Eye (tissue), 1 donor: Measurements from ENCODE around the gene LZTS3.
"Not testable (repeated sequence)": the region's sequence is repeated elsewhere in the genome, so short reads cannot be mapped to it uniquely, and the experiment has no call there.

Experiments used
- DNase-seq: peaks from one replicate; pipeline ENCODE4 v3.0.0-alpha.2; 2015

Gene LZTS3

GRCh38 chr20:3133155-3133554 is 40.2 kb downstream of the LZTS3 start:
- DNase-seq = no peak

GRCh38 chr20:3130051-3130600 is 43.2 kb downstream of the LZTS3 start:
- no peak for DNase-seq

GRCh38 chr20:3129094-3129493 is 44.3 kb downstream of the LZTS3 start:
- DNase-seq = no peak

- no peak for DNase-seq
Observed at GRCh38 chr20:3128275-3128984, 44.9 kb downstream of the LZTS3 start.

- DNase-seq = no peak
Observed at GRCh38 chr20:3126527-3126859, 46.9 kb downstream of the LZTS3 start.

GRCh38 chr20:3125776-3126526 is 47.4 kb downstream of the LZTS3 start:
- DNase-seq = not testable (repeated sequence)

GRCh38 chr20:3124773-3125560 is 48.4 kb downstream of the LZTS3 start:
- not testable (repeated sequence) for DNase-seq

GRCh38 chr20:3124163-3124562 is 49.2 kb downstream of the LZTS3 start:
- not testable (repeated sequence) for DNase-seq

GRCh38 chr20:3123542-3123941 is 49.8 kb downstream of the LZTS3 start:
- DNase-seq = no peak

- no peak for DNase-seq
Observed at GRCh38 chr20:3121955-3122610, 51.3 kb downstream of the LZTS3 start.

- DNase-seq = no peak
Observed at GRCh38 chr20:3121271-3121911, 52.0 kb downstream of the LZTS3 start.

GRCh38 chr20:3119044-3119443 is 54.3 kb downstream of the LZTS3 start:
- DNase-seq = no peak

GRCh38 chr20:3117839-3118379 is 55.4 kb downstream of the LZTS3 start:
- peak; percentile 59 for DNase-seq

- no peak for DNase-seq
Observed at GRCh38 chr20:3116341-3116740, 57.0 kb downstream of the LZTS3 start.

- DNase-seq = peak; percentile 85
Observed at GRCh38 chr20:3115190-3116107, 57.9 kb downstream of the LZTS3 start.
